Measurements from ENCODE around the gene TLCD3B.

Gene TLCD3B

GRCh38 chr16:29989111-29989858, 41.8 kb downstream of the TLCD3B start:
- no peak for DNase-seq (ENCODE audit: low read depth, low spot score)

- DNase-seq (ENCODE audit: low read depth, low spot score): no peak
These were observed 42.6 kb downstream of the TLCD3B start for GRCh38 chr16:29988346-29989075.

GRCh38 chr16:29987371-29988085, 43.5 kb downstream of the TLCD3B start:
- no peak for DNase-seq (ENCODE audit: low read depth, low spot score)

GRCh38 chr16:29986931-29987330, 44.1 kb downstream of the TLCD3B start:
- DNase-seq (ENCODE audit: low read depth, low spot score): no peak

- no peak for DNase-seq (ENCODE audit: low read depth, low spot score)
These were observed 44.8 kb downstream of the TLCD3B start for GRCh38 chr16:29986231-29986630.

GRCh38 chr16:29985271-29985811, 45.7 kb downstream of the TLCD3B start:
- DNase-seq (ENCODE audit: low read depth, low spot score): no peak

- no peak for DNase-seq (ENCODE audit: low read depth, low spot score)
These were observed 46.3 kb downstream of the TLCD3B start for GRCh38 chr16:29984764-29985147.

GRCh38 chr16:29984137-29984763, 46.8 kb downstream of the TLCD3B start:
- DNase-seq (ENCODE audit: low read depth, low spot score): no peak

- DNase-seq (ENCODE audit: low read depth, low spot score): no peak
These were observed 47.5 kb downstream of the TLCD3B start for GRCh38 chr16:29983420-29984136.

- DNase-seq (ENCODE audit: low read depth, low spot score): no peak
These were observed 48.3 kb downstream of the TLCD3B start for GRCh38 chr16:29982560-29983419.

- DNase-seq (ENCODE audit: low read depth, low spot score): no peak
These were observed 52.4 kb downstream of the TLCD3B start for GRCh38 chr16:29978564-29979270.

GRCh38 chr16:29978081-29978480, 53.0 kb downstream of the TLCD3B start:
- no peak for DNase-seq (ENCODE audit: low read depth, low spot score)

- no peak for DNase-seq (ENCODE audit: low read depth, low spot score)
These were observed 53.8 kb downstream of the TLCD3B start for GRCh38 chr16:29977063-29977825.

- DNase-seq (ENCODE audit: low read depth, low spot score): peak; percentile 71
These were observed 55.1 kb downstream of the TLCD3B start for GRCh38 chr16:29975811-29976511.

GRCh38 chr16:29975134-29975538, 55.9 kb downstream of the TLCD3B start:
- DNase-seq (ENCODE audit: low read depth, low spot score): no peak

Data from ELF-1 (cell line).